Astrocyte (in vitro differentiated cells and primary cell): ENCODE results near the gene GFER. TPM values are rescaled to one million over a fixed set of nuclear protein-coding genes. Genes with fewer than 3 reads are reported as not detected.

Experiments used
- DNase-seq: peaks from one replicate; pipeline ENCODE4 v3.0.0-alpha.2; 2010; ENCODE audit warnings: low read depth
- FAIRE-seq: peaks from 2 replicates; lab custom pipeline; 2011; peaks lifted over from hg19 to GRCh38; lab: Jason Lieb, UNC
- H2AFZ ChIP-seq: 2 replicates; pipeline ENCODE4 v1.6.0; 2012; ENCODE audit warnings: low read depth, low read length, inconsistent platforms
- H3K27ac ChIP-seq: 2 replicates; pipeline ENCODE4 v1.5.1; 2011; ENCODE audit warnings: low read depth, low read length, inconsistent platforms
- H3K27me3 ChIP-seq: 2 replicates; pipeline ENCODE4 v1.6.0; 2011; ENCODE audit warnings: low read length, inconsistent platforms; ENCODE audit not compliant: insufficient read depth
- H3K36me3 ChIP-seq: 2 replicates; pipeline ENCODE4 v1.5.1; 2011; ENCODE audit warnings: low read length, inconsistent platforms; ENCODE audit not compliant: insufficient read depth
- H3K4me1 ChIP-seq: 2 replicates; pipeline ENCODE4 v1.5.1; 2011; ENCODE audit warnings: low read length, inconsistent platforms; ENCODE audit not compliant: insufficient read depth
- H3K4me2 ChIP-seq: 2 replicates; pipeline ENCODE4 v1.6.0; 2012; ENCODE audit warnings: low read length, inconsistent platforms
- H3K4me3 ChIP-seq: 2 replicates; pipeline ENCODE4 v1.5.1; 2011; ENCODE audit warnings: low read depth, mild to moderate bottlenecking, low read length, inconsistent platforms; ENCODE audit not compliant: insufficient read depth
- H3K79me2 ChIP-seq: 2 replicates; pipeline ENCODE4 v1.6.0; 2012; ENCODE audit warnings: mild to moderate bottlenecking, low read length, inconsistent platforms; ENCODE audit not compliant: insufficient read depth
- H3K9ac ChIP-seq: 2 replicates; pipeline ENCODE4 v1.6.0; 2012; ENCODE audit warnings: mild to moderate bottlenecking, low read length, inconsistent platforms
- H3K9me3 ChIP-seq: 2 replicates; pipeline ENCODE4 v1.5.1; 2012; ENCODE audit warnings: low read depth, mild to moderate bottlenecking, low read length, inconsistent platforms; ENCODE audit not compliant: insufficient read depth
- H4K20me1 ChIP-seq: 2 replicates; pipeline ENCODE4 v1.6.0; 2012; ENCODE audit warnings: low read length, inconsistent platforms; ENCODE audit not compliant: insufficient read depth
- H3K27ac Mint-ChIP-seq: one replicate; pipeline ENCODE4 v1.8.0; 2021; ENCODE audit warnings: mild to moderate bottlenecking, mixed read lengths; ENCODE audit not compliant: unreplicated experiment
- H3K27me3 Mint-ChIP-seq: one replicate; pipeline ENCODE4 v1.8.0; 2021; ENCODE audit warnings: low read depth, mixed read lengths; ENCODE audit not compliant: unreplicated experiment
- H3K36me3 Mint-ChIP-seq: one replicate; pipeline ENCODE4 v1.8.0; 2021; ENCODE audit warnings: low read depth, mixed read lengths; ENCODE audit not compliant: unreplicated experiment
- H3K4me1 Mint-ChIP-seq: one replicate; pipeline ENCODE4 v1.8.0; 2021; ENCODE audit warnings: low read depth, mixed read lengths; ENCODE audit not compliant: unreplicated experiment
- H3K4me3 Mint-ChIP-seq: one replicate; pipeline ENCODE4 v1.8.0; 2021; ENCODE audit warnings: mild to moderate bottlenecking, moderate library complexity, mixed read lengths; ENCODE audit not compliant: unreplicated experiment
- H3K9me3 Mint-ChIP-seq: one replicate; pipeline ENCODE4 v1.8.0; 2021; ENCODE audit warnings: mild to moderate bottlenecking, mixed read lengths; ENCODE audit not compliant: unreplicated experiment
- CTCF ChIP-seq: IDR thresholded peaks from 2 replicates; pipeline ENCODE4 v1.5.1; 2011; ENCODE audit warnings: low read depth, mild to moderate bottlenecking, inconsistent platforms, low read length, moderate library complexity; ENCODE audit not compliant: insufficient read depth
- EZH2 ChIP-seq: IDR thresholded peaks from 2 replicates; pipeline ENCODE4 v1.6.1; 2012; ENCODE audit warnings: mild to moderate bottlenecking, low read length, inconsistent platforms; ENCODE audit not compliant: insufficient read depth
- total RNA-seq: library from RNA; stranded (reverse); gene quantifications from 2 replicates; pipeline ENCODE4 v1.2.1, GENCODE V29; 2021

GFER gene
- total RNA-seq, 1 donor from 2014 or later = 30.4 TPM

GRCh38 chr16:1972490-1972877 is 11.5 kb upstream of the GFER start:
- Histone ChIP-seq H4K20me1 (peaks cover 22% of the 10 kb centered on the region), H2AFZ (peak overlapping the region; percentile 50), H3K4me3 (peak overlapping the region; percentile 89), H3K9ac (peak overlapping the region; percentile 91), H3K9me3 (no peaks in the 10 kb centered on the region), H3K4me2 (peak overlapping the region; percentile 94), H3K27me3 (no peaks in the 10 kb centered on the region), H3K4me1 (peaks cover 11% of the 10 kb centered on the region), H3K36me3 (peaks cover 7% of the 10 kb centered on the region), H3K79me2 (peaks cover 35% of the 10 kb centered on the region), H3K27ac (peak overlapping the region; percentile 79)
- FAIRE-seq (no peak), DNase-seq (no peak)
- no peak for TF ChIP-seq CTCF
- no peak for TF ChIP-seq EZH2
- Mint-ChIP-seq H3K27me3 (no peaks in the 10 kb centered on the region), H3K27ac (peak overlapping the region; percentile 95), H3K4me1 (peaks cover 11% of the 10 kb centered on the region), H3K9me3 (no peaks in the 10 kb centered on the region), H3K4me3 (peak overlapping the region; percentile 93), H3K36me3 (peaks cover 5% of the 10 kb centered on the region)

GRCh38 chr16:1973461-1974156 is 10.4 kb upstream of the GFER start:
- peaks cover 11% of the 10 kb centered on the region for H3K4me1 Mint-ChIP-seq
- DNase-seq (no peak), FAIRE-seq (no peak)
- Histone ChIP-seq H3K4me3 (no peak overlapping the region), H3K4me1 (peaks cover 11% of the 10 kb centered on the region), H3K9ac (no peak overlapping the region), H3K27ac (no peak overlapping the region), H2AFZ (no peak overlapping the region), H3K27me3 (no peaks in the 10 kb centered on the region), H3K79me2 (peaks cover 35% of the 10 kb centered on the region), H3K36me3 (peaks cover 7% of the 10 kb centered on the region), H4K20me1 (peaks cover 22% of the 10 kb centered on the region), H3K9me3 (no peaks in the 10 kb centered on the region), H3K4me2 (no peak overlapping the region)
- peak overlapping the region; percentile 93 for H3K4me3 Mint-ChIP-seq
- H3K27me3 Mint-ChIP-seq = no peaks in the 10 kb centered on the region
- no peak overlapping the region for H3K27ac Mint-ChIP-seq
- H3K9me3 Mint-ChIP-seq = no peaks in the 10 kb centered on the region
- peaks cover 6% of the 10 kb centered on the region for H3K36me3 Mint-ChIP-seq
- TF ChIP-seq CTCF (no peak), EZH2 (no peak)
